ENCODE data around the gene DCAF5.

Gene DCAF5

DNA sequence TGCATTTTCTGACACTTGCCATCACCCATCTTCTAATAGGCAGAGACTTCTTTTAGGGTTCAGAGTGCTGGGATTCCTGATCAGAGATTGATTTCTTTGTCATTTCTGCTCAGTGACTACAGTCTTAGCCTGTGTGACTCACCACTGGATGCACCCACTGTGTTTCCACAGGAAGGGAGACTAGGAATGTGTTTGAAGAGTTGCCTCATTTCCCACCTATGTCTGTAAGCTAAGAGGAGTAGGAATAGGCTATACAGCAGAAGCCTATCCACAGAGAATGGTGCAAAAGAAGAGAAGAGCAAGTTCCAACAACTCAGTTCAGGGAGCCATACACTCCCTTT, 113.7 kb downstream of the DCAF5 start:
- no peak for DNase-seq (ENCODE audit: low read depth in 1 of 2, low spot score in 1 of 2)
- Histone ChIP-seq H3K27ac (replicated peaks) (no peak overlapping the region), H3K4me3 (replicated peaks; ENCODE audit: insufficient read depth, low read length) (no peak overlapping the region), H3K27me3 (ENCODE audit: insufficient read depth, poor library complexity, severe bottlenecking) (no peaks in the 10 kb centered on the region)
- TF ChIP-seq, protein P1, sequence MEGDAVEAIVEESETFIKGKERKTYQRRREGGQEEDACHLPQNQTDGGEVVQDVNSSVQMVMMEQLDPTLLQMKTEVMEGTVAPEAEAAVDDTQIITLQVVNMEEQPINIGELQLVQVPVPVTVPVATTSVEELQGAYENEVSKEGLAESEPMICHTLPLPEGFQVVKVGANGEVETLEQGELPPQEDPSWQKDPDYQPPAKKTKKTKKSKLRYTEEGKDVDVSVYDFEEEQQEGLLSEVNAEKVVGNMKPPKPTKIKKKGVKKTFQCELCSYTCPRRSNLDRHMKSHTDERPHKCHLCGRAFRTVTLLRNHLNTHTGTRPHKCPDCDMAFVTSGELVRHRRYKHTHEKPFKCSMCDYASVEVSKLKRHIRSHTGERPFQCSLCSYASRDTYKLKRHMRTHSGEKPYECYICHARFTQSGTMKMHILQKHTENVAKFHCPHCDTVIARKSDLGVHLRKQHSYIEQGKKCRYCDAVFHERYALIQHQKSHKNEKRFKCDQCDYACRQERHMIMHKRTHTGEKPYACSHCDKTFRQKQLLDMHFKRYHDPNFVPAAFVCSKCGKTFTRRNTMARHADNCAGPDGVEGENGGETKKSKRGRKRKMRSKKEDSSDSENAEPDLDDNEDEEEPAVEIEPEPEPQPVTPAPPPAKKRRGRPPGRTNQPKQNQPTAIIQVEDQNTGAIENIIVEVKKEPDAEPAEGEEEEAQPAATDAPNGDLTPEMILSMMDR (IDR thresholded peaks at IDR 0.05; ENCODE audit: insufficient read depth, low read length): no peak
- TF ChIP-seq SPI1 (IDR thresholded peaks at IDR 0.05; ENCODE audit: borderline replicate concordance, low read depth) (no peak), GABPA (IDR thresholded peaks at IDR 0.05; ENCODE audit: low read depth) (no peak), POLR2AphosphoS5 (IDR thresholded peaks at IDR 0.05; ENCODE audit: low read depth) (no peak)
- TF ChIP-seq, protein P2, sequence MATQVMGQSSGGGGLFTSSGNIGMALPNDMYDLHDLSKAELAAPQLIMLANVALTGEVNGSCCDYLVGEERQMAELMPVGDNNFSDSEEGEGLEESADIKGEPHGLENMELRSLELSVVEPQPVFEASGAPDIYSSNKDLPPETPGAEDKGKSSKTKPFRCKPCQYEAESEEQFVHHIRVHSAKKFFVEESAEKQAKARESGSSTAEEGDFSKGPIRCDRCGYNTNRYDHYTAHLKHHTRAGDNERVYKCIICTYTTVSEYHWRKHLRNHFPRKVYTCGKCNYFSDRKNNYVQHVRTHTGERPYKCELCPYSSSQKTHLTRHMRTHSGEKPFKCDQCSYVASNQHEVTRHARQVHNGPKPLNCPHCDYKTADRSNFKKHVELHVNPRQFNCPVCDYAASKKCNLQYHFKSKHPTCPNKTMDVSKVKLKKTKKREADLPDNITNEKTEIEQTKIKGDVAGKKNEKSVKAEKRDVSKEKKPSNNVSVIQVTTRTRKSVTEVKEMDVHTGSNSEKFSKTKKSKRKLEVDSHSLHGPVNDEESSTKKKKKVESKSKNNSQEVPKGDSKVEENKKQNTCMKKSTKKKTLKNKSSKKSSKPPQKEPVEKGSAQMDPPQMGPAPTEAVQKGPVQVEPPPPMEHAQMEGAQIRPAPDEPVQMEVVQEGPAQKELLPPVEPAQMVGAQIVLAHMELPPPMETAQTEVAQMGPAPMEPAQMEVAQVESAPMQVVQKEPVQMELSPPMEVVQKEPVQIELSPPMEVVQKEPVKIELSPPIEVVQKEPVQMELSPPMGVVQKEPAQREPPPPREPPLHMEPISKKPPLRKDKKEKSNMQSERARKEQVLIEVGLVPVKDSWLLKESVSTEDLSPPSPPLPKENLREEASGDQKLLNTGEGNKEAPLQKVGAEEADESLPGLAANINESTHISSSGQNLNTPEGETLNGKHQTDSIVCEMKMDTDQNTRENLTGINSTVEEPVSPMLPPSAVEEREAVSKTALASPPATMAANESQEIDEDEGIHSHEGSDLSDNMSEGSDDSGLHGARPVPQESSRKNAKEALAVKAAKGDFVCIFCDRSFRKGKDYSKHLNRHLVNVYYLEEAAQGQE (IDR thresholded peaks at IDR 0.05; ENCODE audit: insufficient replicate concordance, low read depth): no peak

DNA sequence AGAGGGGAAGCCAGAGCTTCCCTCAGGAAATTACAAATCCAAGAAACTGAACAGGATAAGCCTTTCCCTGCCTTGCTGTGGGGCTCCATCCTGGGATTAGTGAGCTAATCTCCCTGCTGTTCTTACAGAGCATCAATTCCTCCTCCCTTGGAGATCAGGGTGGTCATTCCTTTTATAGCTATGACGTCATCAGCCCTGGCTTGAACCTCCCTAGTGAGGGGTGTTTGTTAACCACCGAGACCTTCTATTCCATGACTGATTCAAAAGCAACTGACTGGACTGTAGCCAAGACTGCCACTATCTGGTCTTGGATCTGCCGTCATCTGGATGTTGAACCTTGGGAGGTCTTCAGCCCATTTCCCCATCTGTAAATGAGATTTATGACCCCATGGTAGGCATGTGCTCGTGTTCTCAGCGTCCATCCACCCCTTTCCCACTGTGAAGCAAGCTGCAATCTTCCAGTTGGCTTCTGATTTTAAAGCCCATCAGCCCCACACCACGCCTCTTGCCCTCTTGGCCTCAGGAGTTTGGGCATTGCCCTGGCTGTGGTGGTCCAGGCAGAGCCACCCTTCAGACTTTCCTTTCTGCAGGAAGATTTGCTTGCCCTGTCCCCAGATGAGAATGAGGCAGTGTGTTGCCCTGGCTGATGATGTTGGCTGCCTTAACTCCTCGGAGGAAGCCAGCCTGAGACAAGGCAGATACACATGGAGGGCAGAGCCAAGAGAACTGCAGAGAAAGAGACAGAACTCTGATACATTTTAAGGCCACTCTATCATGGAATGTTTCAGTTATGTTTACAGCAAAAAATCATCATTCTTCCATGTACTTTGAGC, 114.2 kb downstream of the DCAF5 start:
- no peak for DNase-seq (ENCODE audit: low read depth in 1 of 2, low spot score in 1 of 2)
- Histone ChIP-seq H3K27ac (replicated peaks) (no peak overlapping the region), H3K27me3 (ENCODE audit: insufficient read depth, poor library complexity, severe bottlenecking) (no peaks in the 10 kb centered on the region), H3K4me3 (replicated peaks; ENCODE audit: insufficient read depth, low read length) (no peak overlapping the region)
- TF ChIP-seq POLR2AphosphoS5 (IDR thresholded peaks at IDR 0.05; ENCODE audit: low read depth) (no peak), SPI1 (IDR thresholded peaks at IDR 0.05; ENCODE audit: borderline replicate concordance, low read depth) (no peak), GABPA (IDR thresholded peaks at IDR 0.05; ENCODE audit: low read depth) (no peak)
- TF ChIP-seq, protein P1 (IDR thresholded peaks at IDR 0.05; ENCODE audit: insufficient read depth, low read length): no peak
- TF ChIP-seq, protein P2 (IDR thresholded peaks at IDR 0.05; ENCODE audit: insufficient replicate concordance, low read depth): no peak

DNA sequence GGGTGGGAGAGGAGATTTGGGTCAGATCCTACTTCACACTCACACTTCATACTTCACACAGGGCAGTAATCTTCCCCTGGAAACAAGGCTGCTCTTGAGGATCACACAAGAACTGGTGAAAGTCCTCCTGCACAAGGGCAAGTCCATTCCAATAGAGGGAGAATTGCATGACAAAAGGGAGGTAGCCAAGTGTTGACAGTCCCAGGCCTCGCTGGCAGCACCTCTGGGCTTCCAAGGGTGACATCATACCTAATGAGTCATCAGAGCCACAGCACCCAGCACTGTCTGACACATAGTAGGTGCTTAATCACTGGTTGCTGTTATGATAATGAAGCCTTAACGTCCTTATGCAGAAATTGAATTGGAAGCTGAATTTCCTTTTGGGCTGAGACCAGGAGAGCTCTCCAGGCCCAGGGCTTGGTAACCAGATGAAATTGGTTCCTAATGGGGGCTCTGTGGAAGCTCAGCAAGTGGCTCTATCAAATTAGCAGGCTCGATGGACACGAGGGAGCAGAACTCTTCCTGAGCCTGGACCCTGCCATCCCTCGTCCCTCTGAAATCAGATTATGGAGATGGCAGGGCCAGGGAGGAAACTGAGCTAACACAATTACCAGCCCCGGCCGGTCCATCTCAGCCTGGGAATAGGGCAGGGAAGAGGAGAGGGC, 115.0 kb downstream of the DCAF5 start:
- Histone ChIP-seq H3K4me3 (replicated peaks; ENCODE audit: insufficient read depth, low read length) (no peak overlapping the region), H3K27me3 (ENCODE audit: insufficient read depth, poor library complexity, severe bottlenecking) (no peaks in the 10 kb centered on the region), H3K27ac (replicated peaks) (no peak overlapping the region)
- TF ChIP-seq GABPA (IDR thresholded peaks at IDR 0.05; ENCODE audit: low read depth): no peak
- no peak for TF ChIP-seq POLR2AphosphoS5 (IDR thresholded peaks at IDR 0.05; ENCODE audit: low read depth)
- TF ChIP-seq SPI1 (IDR thresholded peaks at IDR 0.05; ENCODE audit: borderline replicate concordance, low read depth): no peak
- TF ChIP-seq, protein P2 (IDR thresholded peaks at IDR 0.05; ENCODE audit: insufficient replicate concordance, low read depth): no peak
- TF ChIP-seq, protein P1 (IDR thresholded peaks at IDR 0.05; ENCODE audit: insufficient read depth, low read length): no peak
- DNase-seq (ENCODE audit: low read depth in 1 of 2, low spot score in 1 of 2): no peak

Data from HL-60 (cell line).